ENCODE results near the gene DSP. TPM values are rescaled to one million over a fixed set of nuclear protein-coding genes. Genes with fewer than 3 reads are reported as not detected.
A peak's percentile ranks its signal among the peaks of the same experiment; 100 is the strongest.

Gene DSP
- total and polyA plus RNA-seq, 2 of the 13 experiments (the other 11 are each of a cell fraction or from before 2014, with no cell fraction given): 89.8 to 117 TPM

DNA sequence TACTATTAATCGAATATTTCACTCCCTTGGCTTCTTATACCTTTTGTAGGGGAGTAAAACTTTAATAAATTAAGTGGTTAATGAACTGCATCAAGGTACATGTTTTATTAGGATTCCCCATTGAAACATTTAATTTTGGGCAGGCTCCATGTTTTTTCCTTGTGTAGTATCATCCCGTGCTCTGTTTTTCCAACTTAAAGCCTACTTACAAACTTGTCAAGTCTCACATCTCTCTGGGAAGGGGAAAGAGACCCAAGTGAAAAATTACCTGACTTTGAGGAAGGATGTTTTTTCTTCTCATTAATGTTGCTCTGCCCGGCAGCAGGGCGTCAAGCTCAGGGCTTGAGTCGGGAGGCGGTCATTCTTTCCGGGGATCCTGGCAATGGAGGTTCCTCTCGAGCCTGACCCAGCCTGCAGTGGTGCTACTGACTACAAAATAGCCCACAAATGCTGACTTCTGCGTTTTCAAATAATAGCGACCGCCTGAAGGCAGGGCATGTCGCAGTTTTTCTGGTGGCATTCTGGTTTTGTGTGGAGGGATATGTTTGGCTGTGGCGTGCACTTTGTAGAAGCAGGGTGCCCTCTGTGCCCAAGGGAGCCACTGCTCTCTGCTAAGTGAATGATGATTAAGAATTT lies 2.4 kb downstream of the DSP start (continued):
- TF ChIP-seq, protein P1, sequence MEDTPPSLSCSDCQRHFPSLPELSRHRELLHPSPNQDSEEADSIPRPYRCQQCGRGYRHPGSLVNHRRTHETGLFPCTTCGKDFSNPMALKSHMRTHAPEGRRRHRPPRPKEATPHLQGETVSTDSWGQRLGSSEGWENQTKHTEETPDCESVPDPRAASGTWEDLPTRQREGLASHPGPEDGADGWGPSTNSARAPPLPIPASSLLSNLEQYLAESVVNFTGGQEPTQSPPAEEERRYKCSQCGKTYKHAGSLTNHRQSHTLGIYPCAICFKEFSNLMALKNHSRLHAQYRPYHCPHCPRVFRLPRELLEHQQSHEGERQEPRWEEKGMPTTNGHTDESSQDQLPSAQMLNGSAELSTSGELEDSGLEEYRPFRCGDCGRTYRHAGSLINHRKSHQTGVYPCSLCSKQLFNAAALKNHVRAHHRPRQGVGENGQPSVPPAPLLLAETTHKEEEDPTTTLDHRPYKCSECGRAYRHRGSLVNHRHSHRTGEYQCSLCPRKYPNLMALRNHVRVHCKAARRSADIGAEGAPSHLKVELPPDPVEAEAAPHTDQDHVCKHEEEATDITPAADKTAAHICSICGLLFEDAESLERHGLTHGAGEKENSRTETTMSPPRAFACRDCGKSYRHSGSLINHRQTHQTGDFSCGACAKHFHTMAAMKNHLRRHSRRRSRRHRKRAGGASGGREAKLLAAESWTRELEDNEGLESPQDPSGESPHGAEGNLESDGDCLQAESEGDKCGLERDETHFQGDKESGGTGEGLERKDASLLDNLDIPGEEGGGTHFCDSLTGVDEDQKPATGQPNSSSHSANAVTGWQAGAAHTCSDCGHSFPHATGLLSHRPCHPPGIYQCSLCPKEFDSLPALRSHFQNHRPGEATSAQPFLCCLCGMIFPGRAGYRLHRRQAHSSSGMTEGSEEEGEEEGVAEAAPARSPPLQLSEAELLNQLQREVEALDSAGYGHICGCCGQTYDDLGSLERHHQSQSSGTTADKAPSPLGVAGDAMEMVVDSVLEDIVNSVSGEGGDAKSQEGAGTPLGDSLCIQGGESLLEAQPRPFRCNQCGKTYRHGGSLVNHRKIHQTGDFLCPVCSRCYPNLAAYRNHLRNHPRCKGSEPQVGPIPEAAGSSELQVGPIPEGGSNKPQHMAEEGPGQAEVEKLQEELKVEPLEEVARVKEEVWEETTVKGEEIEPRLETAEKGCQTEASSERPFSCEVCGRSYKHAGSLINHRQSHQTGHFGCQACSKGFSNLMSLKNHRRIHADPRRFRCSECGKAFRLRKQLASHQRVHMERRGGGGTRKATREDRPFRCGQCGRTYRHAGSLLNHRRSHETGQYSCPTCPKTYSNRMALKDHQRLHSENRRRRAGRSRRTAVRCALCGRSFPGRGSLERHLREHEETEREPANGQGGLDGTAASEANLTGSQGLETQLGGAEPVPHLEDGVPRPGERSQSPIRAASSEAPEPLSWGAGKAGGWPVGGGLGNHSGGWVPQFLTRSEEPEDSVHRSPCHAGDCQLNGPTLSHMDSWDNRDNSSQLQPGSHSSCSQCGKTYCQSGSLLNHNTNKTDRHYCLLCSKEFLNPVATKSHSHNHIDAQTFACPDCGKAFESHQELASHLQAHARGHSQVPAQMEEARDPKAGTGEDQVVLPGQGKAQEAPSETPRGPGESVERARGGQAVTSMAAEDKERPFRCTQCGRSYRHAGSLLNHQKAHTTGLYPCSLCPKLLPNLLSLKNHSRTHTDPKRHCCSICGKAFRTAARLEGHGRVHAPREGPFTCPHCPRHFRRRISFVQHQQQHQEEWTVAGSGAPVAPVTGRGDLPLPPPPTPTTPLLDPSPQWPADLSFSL (CRISPR knock-in tag; IDR thresholded peaks at IDR 0.05): no peak
- TF ChIP-seq TCF7L2 (IDR thresholded peaks at IDR 0.05; ENCODE audit: low read depth, low read length): no peak
- TF ChIP-seq ZBTB21 (CRISPR knock-in tag; IDR thresholded peaks at IDR 0.05): no peak
- TF ChIP-seq, protein P2, sequence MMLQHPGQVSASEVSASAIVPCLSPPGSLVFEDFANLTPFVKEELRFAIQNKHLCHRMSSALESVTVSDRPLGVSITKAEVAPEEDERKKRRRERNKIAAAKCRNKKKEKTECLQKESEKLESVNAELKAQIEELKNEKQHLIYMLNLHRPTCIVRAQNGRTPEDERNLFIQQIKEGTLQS (CRISPR knock-in tag; IDR thresholded peaks at IDR 0.05): no peak
- TF ChIP-seq, protein P3, sequence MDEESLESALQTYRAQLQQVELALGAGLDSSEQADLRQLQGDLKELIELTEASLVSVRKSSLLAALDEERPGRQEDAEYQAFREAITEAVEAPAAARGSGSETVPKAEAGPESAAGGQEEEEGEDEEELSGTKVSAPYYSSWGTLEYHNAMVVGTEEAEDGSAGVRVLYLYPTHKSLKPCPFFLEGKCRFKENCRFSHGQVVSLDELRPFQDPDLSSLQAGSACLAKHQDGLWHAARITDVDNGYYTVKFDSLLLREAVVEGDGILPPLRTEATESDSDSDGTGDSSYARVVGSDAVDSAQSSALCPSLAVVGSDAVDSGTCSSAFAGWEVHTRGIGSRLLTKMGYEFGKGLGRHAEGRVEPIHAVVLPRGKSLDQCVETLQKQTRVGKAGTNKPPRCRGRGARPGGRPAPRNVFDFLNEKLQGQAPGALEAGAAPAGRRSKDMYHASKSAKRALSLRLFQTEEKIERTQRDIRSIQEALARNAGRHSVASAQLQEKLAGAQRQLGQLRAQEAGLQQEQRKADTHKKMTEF (CRISPR knock-in tag; IDR thresholded peaks at IDR 0.05): no peak
- TF ChIP-seq, protein P4, sequence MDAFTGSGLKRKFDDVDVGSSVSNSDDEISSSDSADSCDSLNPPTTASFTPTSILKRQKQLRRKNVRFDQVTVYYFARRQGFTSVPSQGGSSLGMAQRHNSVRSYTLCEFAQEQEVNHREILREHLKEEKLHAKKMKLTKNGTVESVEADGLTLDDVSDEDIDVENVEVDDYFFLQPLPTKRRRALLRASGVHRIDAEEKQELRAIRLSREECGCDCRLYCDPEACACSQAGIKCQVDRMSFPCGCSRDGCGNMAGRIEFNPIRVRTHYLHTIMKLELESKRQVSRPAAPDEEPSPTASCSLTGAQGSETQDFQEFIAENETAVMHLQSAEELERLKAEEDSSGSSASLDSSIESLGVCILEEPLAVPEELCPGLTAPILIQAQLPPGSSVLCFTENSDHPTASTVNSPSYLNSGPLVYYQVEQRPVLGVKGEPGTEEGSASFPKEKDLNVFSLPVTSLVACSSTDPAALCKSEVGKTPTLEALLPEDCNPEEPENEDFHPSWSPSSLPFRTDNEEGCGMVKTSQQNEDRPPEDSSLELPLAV (CRISPR knock-in tag; conservative IDR thresholded peaks at IDR 0.05; ENCODE audit: low read depth): no peak
- peak; percentile 86 for TF ChIP-seq KMT2A (CRISPR knock-in tag; IDR thresholded peaks at IDR 0.05)
- TF ChIP-seq, protein P5, sequence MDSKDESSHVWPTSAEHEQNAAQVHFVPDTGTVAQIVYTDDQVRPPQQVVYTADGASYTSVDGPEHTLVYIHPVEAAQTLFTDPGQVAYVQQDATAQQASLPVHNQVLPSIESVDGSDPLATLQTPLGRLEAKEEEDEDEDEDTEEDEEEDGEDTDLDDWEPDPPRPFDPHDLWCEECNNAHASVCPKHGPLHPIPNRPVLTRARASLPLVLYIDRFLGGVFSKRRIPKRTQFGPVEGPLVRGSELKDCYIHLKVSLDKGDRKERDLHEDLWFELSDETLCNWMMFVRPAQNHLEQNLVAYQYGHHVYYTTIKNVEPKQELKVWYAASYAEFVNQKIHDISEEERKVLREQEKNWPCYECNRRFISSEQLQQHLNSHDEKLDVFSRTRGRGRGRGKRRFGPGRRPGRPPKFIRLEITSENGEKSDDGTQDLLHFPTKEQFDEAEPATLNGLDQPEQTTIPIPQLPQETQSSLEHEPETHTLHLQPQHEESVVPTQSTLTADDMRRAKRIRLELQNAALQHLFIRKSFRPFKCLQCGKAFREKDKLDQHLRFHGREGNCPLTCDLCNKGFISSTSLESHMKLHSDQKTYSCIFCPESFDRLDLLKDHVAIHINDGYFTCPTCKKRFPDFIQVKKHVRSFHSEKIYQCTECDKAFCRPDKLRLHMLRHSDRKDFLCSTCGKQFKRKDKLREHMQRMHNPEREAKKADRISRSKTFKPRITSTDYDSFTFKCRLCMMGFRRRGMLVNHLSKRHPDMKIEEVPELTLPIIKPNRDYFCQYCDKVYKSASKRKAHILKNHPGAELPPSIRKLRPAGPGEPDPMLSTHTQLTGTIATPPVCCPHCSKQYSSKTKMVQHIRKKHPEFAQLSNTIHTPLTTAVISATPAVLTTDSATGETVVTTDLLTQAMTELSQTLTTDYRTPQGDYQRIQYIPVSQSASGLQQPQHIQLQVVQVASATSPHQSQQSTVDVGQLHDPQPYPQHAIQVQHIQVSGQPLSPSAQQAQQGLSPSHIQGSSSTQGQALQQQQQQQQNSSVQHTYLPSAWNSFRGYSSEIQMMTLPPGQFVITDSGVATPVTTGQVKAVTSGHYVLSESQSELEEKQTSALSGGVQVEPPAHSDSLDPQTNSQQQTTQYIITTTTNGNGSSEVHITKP (CRISPR knock-in tag; IDR thresholded peaks at IDR 0.05; ENCODE audit: low read depth): no peak
- no peak for TF ChIP-seq TEAD2 (CRISPR knock-in tag; IDR thresholded peaks at IDR 0.05)
- no peak for TF ChIP-seq ZNF10 (CRISPR knock-in tag; IDR thresholded peaks at IDR 0.05; ENCODE audit: borderline replicate concordance, low read depth)
- peak; percentile 49; the same call in 1 of the 2 replicates for TF ChIP-seq CBX5 (CRISPR knock-in tag; IDR thresholded peaks at IDR 0.05; ENCODE audit: borderline replicate concordance)
- TF ChIP-seq, protein P6, sequence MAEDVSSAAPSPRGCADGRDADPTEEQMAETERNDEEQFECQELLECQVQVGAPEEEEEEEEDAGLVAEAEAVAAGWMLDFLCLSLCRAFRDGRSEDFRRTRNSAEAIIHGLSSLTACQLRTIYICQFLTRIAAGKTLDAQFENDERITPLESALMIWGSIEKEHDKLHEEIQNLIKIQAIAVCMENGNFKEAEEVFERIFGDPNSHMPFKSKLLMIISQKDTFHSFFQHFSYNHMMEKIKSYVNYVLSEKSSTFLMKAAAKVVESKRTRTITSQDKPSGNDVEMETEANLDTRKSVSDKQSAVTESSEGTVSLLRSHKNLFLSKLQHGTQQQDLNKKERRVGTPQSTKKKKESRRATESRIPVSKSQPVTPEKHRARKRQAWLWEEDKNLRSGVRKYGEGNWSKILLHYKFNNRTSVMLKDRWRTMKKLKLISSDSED (CRISPR knock-in tag; IDR thresholded peaks at IDR 0.05): no peak
- 0 out of 2 replicates have a peak, but pooled peaks have one; percentile 19 for TF ChIP-seq SIX1 (CRISPR knock-in tag; IDR thresholded peaks at IDR 0.05; ENCODE audit: borderline replicate concordance)
- no peak; the same call in 1 of the 2 replicates for TF ChIP-seq ZMAT3 (CRISPR knock-in tag; conservative IDR thresholded peaks at IDR 0.05)
